ENCODE measurements around the gene NETO2. TPM values are rescaled to one million over a fixed set of nuclear protein-coding genes. Genes with fewer than 3 reads are reported as not detected.

Gene NETO2
- total and polyA plus RNA-seq, 2 donors (not counting 3 experiments of a cell fraction or from before 2014, with no cell fraction given): 18.4 to 24.8 TPM

DNA sequence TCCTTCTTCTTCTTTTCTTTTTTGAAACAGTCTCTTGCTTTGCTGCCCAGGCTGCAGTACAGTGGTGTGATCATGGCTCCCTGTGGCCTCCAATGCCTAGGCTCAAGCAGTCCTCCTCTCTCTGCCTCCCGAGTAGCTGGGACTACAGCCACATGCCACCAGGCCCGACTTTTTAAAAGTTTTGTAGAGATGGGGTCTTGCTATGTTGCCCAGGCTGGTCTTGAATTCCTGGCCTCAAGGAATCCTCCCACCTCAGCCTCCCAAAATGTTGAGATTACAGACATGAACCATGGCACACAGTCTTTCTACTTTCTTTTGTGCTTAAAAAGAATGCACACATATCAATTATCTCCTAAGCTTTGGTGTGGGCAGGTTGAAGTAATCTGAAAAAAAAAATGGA, 109.3 kb downstream of the NETO2 start:
- Histone ChIP-seq H3K36me3 (ENCODE audit: control insufficient read depth in 2 of 2, extremely low read depth in 1 of 2, insufficient read depth in 2 of 2, low read length in 2 of 2) (no peaks in the 10 kb centered on the region), H2AFZ (ENCODE audit: low read depth, low read length) (no peak overlapping the region), H3K4me2 (ENCODE audit: insufficient read depth, low read length) (no peak overlapping the region), H3K4me3 (replicated peaks in 1 of 3; ENCODE audit: insufficient read depth in 1 of 3, low read depth in 1 of 3, low read length in 3 of 3) (no peak overlapping the region), H3K4me1 (ENCODE audit: control insufficient read depth, extremely low read depth, insufficient read depth, low read length) (no peaks in the 10 kb centered on the region), H3K27ac (ENCODE audit: insufficient read depth, low read depth, low read length) (no peak overlapping the region), H3K79me2 (ENCODE audit: control insufficient read depth, insufficient read depth, low read length) (no peaks in the 10 kb centered on the region), H3K9me3 (replicated peaks; ENCODE audit: control insufficient read depth, insufficient read depth, low read length) (no peaks in the 10 kb centered on the region), H4K20me1 (replicated peaks; ENCODE audit: control insufficient read depth, extremely low read depth, insufficient read depth, low read length) (no peaks in the 10 kb centered on the region), H3K9me1 (replicated peaks; ENCODE audit: control insufficient read depth, extremely low read depth, insufficient read depth, low read length) (no peaks in the 10 kb centered on the region), H3K27me3 (ENCODE audit: control insufficient read depth in 2 of 2, insufficient read depth in 2 of 2, low read length in 2 of 2) (peaks cover 0 to 2% of the 10 kb centered on the region in 2 experiments), H3K9ac (replicated peaks; ENCODE audit: extremely low read depth, insufficient read depth, low read length) (no peak overlapping the region)
- CTCF ChIA-PET: interaction anchor here (1.1 to 2.6 kb wide), 3 partner anchors 14 to 1130 kb away, joined by 3 to 10 read pairs (median 4); no protein-coding TSS in a partner anchor
- intact Hi-C loops (cut with micrococcal nuclease) (loop anchor here (1.0 kb wide), 1 partner anchor 64 kb away; no protein-coding TSS in a partner anchor), dilution Hi-C loops (cut with MboI; ENCODE audit: extremely low pct_ligation_motif_present, low sequenced_read_pairs) (no loop called here)
- no peak for TF ChIP-seq FOS (IDR thresholded peaks at IDR 0.05; ENCODE audit: borderline replicate concordance, insufficient read depth, low read length)
- no peak for TF ChIP-seq GATA2 (IDR thresholded peaks at IDR 0.05; ENCODE audit: insufficient read depth, insufficient read length, low read depth, low read length)
- no peak for TF ChIP-seq EZH2 (IDR thresholded peaks at IDR 0.05; ENCODE audit: borderline replicate concordance, low read depth, low read length, severe bottlenecking)
- no peak for TF ChIP-seq MYC (IDR thresholded peaks at IDR 0.05; ENCODE audit: low read depth, low read length)
- no peak for TF ChIP-seq POLR2A (IDR thresholded peaks at IDR 0.05; ENCODE audit: low read depth, low read length)
- TF ChIP-seq JUN (IDR thresholded peaks at IDR 0.05; ENCODE audit: borderline replicate concordance, insufficient read depth, insufficient read length, low read depth): no peak
- TF ChIP-seq POLR2AphosphoS5 (IDR thresholded peaks at IDR 0.05; ENCODE audit: insufficient read depth, low read depth, low read length): no peak
- TF ChIP-seq, protein P1, sequence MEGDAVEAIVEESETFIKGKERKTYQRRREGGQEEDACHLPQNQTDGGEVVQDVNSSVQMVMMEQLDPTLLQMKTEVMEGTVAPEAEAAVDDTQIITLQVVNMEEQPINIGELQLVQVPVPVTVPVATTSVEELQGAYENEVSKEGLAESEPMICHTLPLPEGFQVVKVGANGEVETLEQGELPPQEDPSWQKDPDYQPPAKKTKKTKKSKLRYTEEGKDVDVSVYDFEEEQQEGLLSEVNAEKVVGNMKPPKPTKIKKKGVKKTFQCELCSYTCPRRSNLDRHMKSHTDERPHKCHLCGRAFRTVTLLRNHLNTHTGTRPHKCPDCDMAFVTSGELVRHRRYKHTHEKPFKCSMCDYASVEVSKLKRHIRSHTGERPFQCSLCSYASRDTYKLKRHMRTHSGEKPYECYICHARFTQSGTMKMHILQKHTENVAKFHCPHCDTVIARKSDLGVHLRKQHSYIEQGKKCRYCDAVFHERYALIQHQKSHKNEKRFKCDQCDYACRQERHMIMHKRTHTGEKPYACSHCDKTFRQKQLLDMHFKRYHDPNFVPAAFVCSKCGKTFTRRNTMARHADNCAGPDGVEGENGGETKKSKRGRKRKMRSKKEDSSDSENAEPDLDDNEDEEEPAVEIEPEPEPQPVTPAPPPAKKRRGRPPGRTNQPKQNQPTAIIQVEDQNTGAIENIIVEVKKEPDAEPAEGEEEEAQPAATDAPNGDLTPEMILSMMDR (IDR thresholded peaks at IDR 0.05; ENCODE audit: extremely low read depth in 1 of 2, insufficient read depth in 1 of 2, low read depth in 1 of 2, low read length in 2 of 2): no peak
- TF ChIP-seq, protein P2, sequence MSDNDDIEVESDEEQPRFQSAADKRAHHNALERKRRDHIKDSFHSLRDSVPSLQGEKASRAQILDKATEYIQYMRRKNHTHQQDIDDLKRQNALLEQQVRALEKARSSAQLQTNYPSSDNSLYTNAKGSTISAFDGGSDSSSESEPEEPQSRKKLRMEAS (IDR thresholded peaks at IDR 0.05; ENCODE audit: insufficient read depth, insufficient read length): no peak
- DNase-seq (ENCODE audit: low read depth, low spot score) (no peak), FAIRE-seq (no peak)
- BruUV-seq (replicated peaks): no TSS peak
- POLR2A ChIA-PET: interaction anchor here (0.7 kb wide), 1 partner anchor 62 kb away, joined by 3 read pairs; no protein-coding TSS in a partner anchor

Data from endothelial cell of umbilical vein (primary cell).